Naive thymus-derived CD4-positive, alpha-beta T cell (primary cell): Measurements from ENCODE around the gene PHF1. TPM values are rescaled to one million over a fixed set of nuclear protein-coding genes. Genes with fewer than 3 reads are reported as not detected.

ENCODE experiments used
- ATAC-seq: fragments of 150-1000 bp; cut with Tn5 transposase; 2 replicates; pipeline ENCODE4 v1.10.0; 2021; ENCODE audit warnings: mild to moderate bottlenecking, moderate library complexity
- CTCF ChIA-PET: fragments of 350-600 bp; sonication (Branson Sonifier 250); formaldehyde crosslinking; loops from one replicate; lab custom pipeline; 2021; ENCODE audit warnings: antibody characterized with exemption; lab: Charles Lee
- POLR2A ChIA-PET: fragments of 350-600 bp; sonication (Branson Sonifier 250); formaldehyde crosslinking; loops from one replicate; lab custom pipeline; 2021; ENCODE audit warnings: antibody characterized with exemption, inconsistent platforms; lab: Charles Lee
- DNase-seq, 9 donors: peaks; one replicate each; pipeline versions ENCODE4 v3.0.0 to v3.0.0-alpha.2; 2020 to 2022; ENCODE audit warnings: mixed read lengths in 1 of 9
- H3K27ac ChIP-seq: one replicate; pipeline ENCODE4 v1.7.0; 2013; ENCODE audit warnings: mild to moderate bottlenecking, low read depth, low read length, moderate library complexity
- H3K27me3 ChIP-seq, 2 donors: one replicate each; pipeline ENCODE4 v1.7.0; 2013; ENCODE audit warnings: low read length in 2 of 2, mild to moderate bottlenecking in 2 of 2, moderate library complexity in 2 of 2; ENCODE audit not compliant: control insufficient read depth in 2 of 2, insufficient read depth in 2 of 2
- H3K36me3 ChIP-seq, 3 experiments: 1 replicate in 2 of 3; 2 replicates in 1 of 3; pipeline ENCODE4 v1.7.0; 2013; ENCODE audit warnings: low read length in 3 of 3, mild to moderate bottlenecking in 3 of 3, moderate library complexity in 1 of 3; ENCODE audit not compliant: insufficient read depth in 3 of 3, control insufficient read depth in 2 of 3
- H3K4me1 ChIP-seq, 2 donors: one replicate each; pipeline ENCODE4 v1.7.0; 2013; ENCODE audit warnings: low read length in 2 of 2, mild to moderate bottlenecking in 2 of 2, moderate library complexity in 1 of 2; ENCODE audit not compliant: control insufficient read depth in 2 of 2, insufficient read depth in 2 of 2
- H3K4me3 ChIP-seq: 2 replicates; pipeline ENCODE4 v1.7.0; 2013; ENCODE audit warnings: mild to moderate bottlenecking, low read length
- H3K9me3 ChIP-seq, 3 experiments: 1 replicate in 2 of 3; 2 replicates in 1 of 3; pipeline ENCODE4 v1.7.0; 2013; ENCODE audit warnings: low read length in 3 of 3; ENCODE audit not compliant: control insufficient read depth in 2 of 3
- H3K27ac Mint-ChIP-seq, 9 donors: one replicate each; pipeline ENCODE4 v1.8.0; 2020 to 2022; ENCODE audit warnings: mixed read lengths in 9 of 9, mild to moderate bottlenecking in 8 of 9, moderate library complexity in 5 of 9, inconsistent platforms in 2 of 9
- H3K27me3 Mint-ChIP-seq, 5 donors: one replicate each; pipeline ENCODE4 v1.8.0; 2021 to 2022; ENCODE audit warnings: mixed read lengths in 5 of 5, mild to moderate bottlenecking in 1 of 5
- H3K36me3 Mint-ChIP-seq, 5 donors: one replicate each; pipeline ENCODE4 v1.8.0; 2020 to 2022; ENCODE audit warnings: mixed read lengths in 5 of 5, mild to moderate bottlenecking in 3 of 5, inconsistent platforms in 1 of 5
- H3K4me1 Mint-ChIP-seq, 7 donors: one replicate each; pipeline ENCODE4 v1.8.0; 2020 to 2022; ENCODE audit warnings: mixed read lengths in 7 of 7, mild to moderate bottlenecking in 3 of 7, inconsistent platforms in 1 of 7
- H3K4me3 Mint-ChIP-seq, 10 donors: one replicate each; pipeline ENCODE4 v1.8.0; 2020 to 2022; ENCODE audit warnings: mild to moderate bottlenecking in 10 of 10, mixed read lengths in 10 of 10, moderate library complexity in 6 of 10, inconsistent platforms in 2 of 10
- H3K9me3 Mint-ChIP-seq, 11 donors: one replicate each; pipeline ENCODE4 v1.8.0; 2020 to 2022; ENCODE audit warnings: mixed read lengths in 11 of 11, mild to moderate bottlenecking in 4 of 11, inconsistent platforms in 1 of 11, moderate library complexity in 1 of 11
- intact Hi-C, 2 donors: fragments of 100-400 bp; cut with micrococcal nuclease; formaldehyde crosslinking; loops; one replicate each; pipeline ENCODE4 v1.15.1; 2023
- polyA plus RNA-seq, 2 donors: library from polyadenylated mRNA; unstranded; fragments of 300-500 nt; fragmentation: Illumina TruSeq; gene quantifications; one replicate each; pipeline ENCODE4 v1.2.3, GENCODE V29; 2021
- total RNA-seq, 6 experiments: library from RNA in 5 of 6; stranded (reverse) in 5 of 6; gene quantifications; 1 replicate in 5 of 6; 2 replicates in 1 of 6; pipeline ENCODE4 v1.2.3 and lab custom pipeline; 2021 to 2026

Gene PHF1
- total and polyA plus RNA-seq, 7 experiments from 2014 or later = 37.8 to 356 (median 224) TPM

DNA sequence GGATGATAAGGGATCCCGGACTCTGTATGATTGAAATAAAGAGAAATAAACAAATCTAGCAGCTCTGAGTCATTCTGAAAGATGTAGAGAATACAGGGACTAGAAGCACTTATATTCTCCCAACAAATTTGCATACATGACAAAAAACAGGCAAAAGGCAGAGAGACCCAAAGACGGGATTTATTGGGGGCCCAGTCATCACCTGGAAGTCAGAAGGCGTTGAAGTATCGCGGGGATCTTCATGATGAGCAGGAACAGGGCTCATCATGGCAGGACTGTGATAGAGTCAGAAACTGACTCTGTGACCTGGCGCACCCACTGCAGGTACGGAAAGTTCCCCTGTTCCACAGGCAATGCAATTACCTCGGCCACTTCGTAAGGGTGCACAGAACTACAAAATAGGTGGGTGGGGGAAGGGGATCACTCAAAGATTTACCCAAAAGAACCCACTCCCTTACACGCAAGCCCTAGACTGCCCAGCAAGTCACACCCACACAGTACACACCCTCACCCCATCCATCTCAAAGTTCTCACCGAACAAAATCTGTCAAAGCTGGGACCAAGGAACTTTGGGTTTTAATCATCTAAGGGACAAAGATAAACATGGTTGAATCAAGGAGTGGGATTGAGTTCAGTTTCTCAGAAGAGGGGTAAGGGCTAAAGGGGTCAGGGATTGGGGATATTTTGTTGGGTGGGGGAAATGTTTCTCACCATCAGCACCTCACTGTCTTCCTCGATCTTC lies 5.7 kb downstream of the PHF1 start:
- H3K36me3 Mint-ChIP-seq = peaks cover 3 to 26% (median 19%) of the 10 kb centered on the region in 5 donors
- CTCF ChIA-PET = interaction anchor here (1.6 kb wide), 1 partner anchor 72 kb away, joined by 5 read pairs; no protein-coding TSS in a partner anchor
- no peaks in the 10 kb centered on the region for H3K9me3 Mint-ChIP-seq
- no peaks in the 10 kb centered on the region for H3K27me3 Mint-ChIP-seq
- Histone ChIP-seq H3K36me3 (peaks cover 5 to 41% (median 14%) of the 10 kb centered on the region in 3 experiments), H3K4me1 (peaks cover 44 to 67% of the 10 kb centered on the region in 2 donors), H3K27ac (peak overlapping the region; percentile 94), H3K9me3 (no peaks in the 10 kb centered on the region), H3K4me3 (peak overlapping the region; percentile 72), H3K27me3 (no peaks in the 10 kb centered on the region)
- peak overlapping the region; percentile 98 to 100 (median 99) for H3K27ac Mint-ChIP-seq
- DNase-seq (peak in 2 of 9 donors; percentile 42 to 43), ATAC-seq (no peak)
- POLR2A ChIA-PET = interaction anchor here (0.7 to 4.3 kb wide), 11 partner anchors 8 to 168 kb away, joined by 3 to 61 read pairs (median 9); partner anchors contain the start of genes RGL2, ZBTB22 and ZBTB9
- intact Hi-C loops = loop anchor here (10.0 kb wide), 4 partner anchors 298 to 1752 kb away; partner anchors contain the start of genes C6orf47 (in 1 of the 2), CSNK2B (in 1 of the 2), GPANK1 (in 1 of the 2) and GPSM3 (in 1 of the 2)
- H3K4me3 Mint-ChIP-seq = peak overlapping the region; percentile 88 to 97 (median 94)
- H3K4me1 Mint-ChIP-seq = peaks cover 53 to 89% (median 77%) of the 10 kb centered on the region in 7 donors

- no peaks in the 10 kb centered on the region for H3K27me3 Mint-ChIP-seq
- peaks cover 61 to 91% (median 78%) of the 10 kb centered on the region in 7 donors for H3K4me1 Mint-ChIP-seq
- peaks cover 37 to 60% of the 10 kb centered on the region in 2 donors for H3K4me1 ChIP-seq
- peak overlapping the region; percentile 88 to 97 (median 94) for H3K4me3 Mint-ChIP-seq
- peak overlapping the region; percentile 98 to 100 (median 99) for H3K27ac Mint-ChIP-seq
- no peaks in the 10 kb centered on the region for H3K9me3 ChIP-seq
- peak in 2 of 9 donors; percentile 22 to 30 for DNase-seq
- H3K9me3 Mint-ChIP-seq = no peaks in the 10 kb centered on the region
- H3K36me3 ChIP-seq = peaks cover 5 to 38% (median 12%) of the 10 kb centered on the region in 3 experiments
- POLR2A ChIA-PET = interaction anchor here (0.7 to 4.3 kb wide), 16 partner anchors 9 to 576 kb away, joined by 3 to 61 read pairs (median 4); partner anchors contain the start of genes RGL2, RPS18, UQCC2 and VPS52
- peaks cover 3 to 26% (median 19%) of the 10 kb centered on the region in 5 donors for H3K36me3 Mint-ChIP-seq
- CTCF ChIA-PET = interaction anchor here (1.6 kb wide), 1 partner anchor 73 kb away, joined by 5 read pairs; no protein-coding TSS in a partner anchor
- peak overlapping the region; percentile 72 for H3K4me3 ChIP-seq
- H3K27me3 ChIP-seq = no peaks in the 10 kb centered on the region
- intact Hi-C loops = loop anchor here (10.0 kb wide), 4 partner anchors 297 to 1753 kb away; partner anchors contain the start of genes C6orf47 (in 1 of the 2), CSNK2B (in 1 of the 2), GPANK1 (in 1 of the 2) and GPSM3 (in 1 of the 2)
- ATAC-seq = no peak
- H3K27ac ChIP-seq = peak overlapping the region; percentile 94
These were observed 6.5 kb downstream of the PHF1 start for GRCh38 chr6:33417128-33417902.

GRCh38 chr6:33417903-33418689 lies 7.3 kb downstream of the PHF1 start, which contains the start of gene CUTA:
CUTA (minus strand) TSS chr6:33418107; CDS start chr6:33418000, 107 bp downstream.
- H3K36me3 ChIP-seq = peaks cover 4 to 30% (median 5%) of the 10 kb centered on the region in 3 experiments
- ChIA-PET CTCF (interaction anchor here (0.5 to 1.6 kb wide), 7 partner anchors 11 to 92 kb away, joined by 3 to 7 read pairs (median 3); partner anchors contain the start of gene ZBTB9), POLR2A (interaction anchor here (0.7 to 4.3 kb wide), 20 partner anchors 8 to 577 kb away, joined by 3 to 61 read pairs (median 7); partner anchors contain the start of genes B3GALT4, RPS18, TAPBP and UQCC2)
- peaks cover 31 to 54% of the 10 kb centered on the region in 2 donors for H3K4me1 ChIP-seq
- peak within 1 kb of the TSS; percentile 94 for H3K27ac ChIP-seq
- intact Hi-C loops = loop anchor here (1.0 to 10.0 kb wide), 18 partner anchors 8 to 1753 kb away; partner anchors contain the start of genes KIFC1 (in 2 of the 2), UQCC2 (in 2 of the 2), ZBTB9 (in 2 of the 2) and C6orf47 (in 1 of the 2)
- peaks cover 60 to 89% (median 73%) of the 10 kb centered on the region in 7 donors for H3K4me1 Mint-ChIP-seq
- peak; percentile 91 to 100 (median 99) for DNase-seq
- peaks cover 6 to 29% (median 12%) of the 10 kb centered on the region in 5 donors for H3K36me3 Mint-ChIP-seq
- peak within 1 kb of the TSS; percentile 98 to 100 (median 99) for H3K27ac Mint-ChIP-seq
- peak within 1 kb of the TSS; percentile 74 for H3K4me3 ChIP-seq
- H3K9me3 ChIP-seq = no peaks in the 10 kb centered on the region
- peak within 1 kb of the TSS; percentile 88 to 97 (median 94) for H3K4me3 Mint-ChIP-seq
- peak; percentile 92 for ATAC-seq
- H3K9me3 Mint-ChIP-seq = no peaks in the 10 kb centered on the region
- no peaks in the 10 kb centered on the region for H3K27me3 Mint-ChIP-seq
- no peaks in the 10 kb centered on the region for H3K27me3 ChIP-seq

DNA sequence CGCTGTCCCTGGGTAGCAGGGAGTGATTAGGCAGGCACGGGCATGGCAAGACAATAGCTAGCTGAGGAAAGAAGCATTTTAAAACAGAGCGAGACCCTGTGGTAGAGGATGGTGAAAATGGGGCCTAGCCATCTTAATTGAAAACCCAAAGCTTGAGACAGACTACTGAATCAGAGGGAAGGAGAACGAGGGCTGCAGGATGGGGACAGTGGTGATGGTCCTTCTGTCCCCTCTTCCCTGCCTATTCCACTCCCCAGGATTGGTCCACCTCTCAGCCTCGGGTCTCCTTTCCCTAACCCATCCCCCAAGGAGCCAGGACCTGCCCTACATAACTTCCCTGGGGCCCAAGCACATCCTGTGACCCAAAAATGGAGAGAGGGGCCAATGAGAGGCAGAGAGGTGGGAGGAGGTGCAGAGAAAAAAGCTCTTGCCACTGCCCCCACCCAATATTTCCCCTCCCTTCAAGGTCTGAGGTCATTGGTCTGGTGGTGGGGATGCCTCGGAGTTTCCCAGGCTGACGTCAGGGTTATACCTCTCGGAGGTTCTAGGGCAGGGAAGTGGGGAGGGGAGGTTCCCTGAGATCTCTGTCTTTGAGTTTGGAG lies 8.0 kb downstream of the PHF1 start:
- H3K27me3 Mint-ChIP-seq = no peaks in the 10 kb centered on the region
- Histone ChIP-seq H3K9me3 (no peaks in the 10 kb centered on the region), H3K4me3 (peak overlapping the region; percentile 74), H3K27ac (peak overlapping the region; percentile 92), H3K27me3 (no peaks in the 10 kb centered on the region), H3K4me1 (peaks cover 31 to 50% of the 10 kb centered on the region in 2 donors), H3K36me3 (peaks cover 0 to 24% (median 5%) of the 10 kb centered on the region in 3 experiments)
- peak in 2 of 9 donors; percentile 69 to 70 for DNase-seq
- peaks cover 4 to 31% (median 11%) of the 10 kb centered on the region in 5 donors for H3K36me3 Mint-ChIP-seq
- no peaks in the 10 kb centered on the region for H3K9me3 Mint-ChIP-seq
- POLR2A ChIA-PET = interaction anchor here (0.7 to 4.3 kb wide), 19 partner anchors 7 to 447 kb away, joined by 3 to 61 read pairs (median 8); partner anchors contain the start of genes B3GALT4, BAK1, PHF1 and RPS18
- peak overlapping the region; percentile 98 to 100 (median 99) for H3K27ac Mint-ChIP-seq
- no peak for ATAC-seq
- CTCF ChIA-PET = interaction anchor here (1.0 to 1.4 kb wide), 6 partner anchors 10 to 78 kb away, joined by 3 to 7 read pairs (median 3); partner anchors contain the start of gene ZBTB9
- peak overlapping the region; percentile 88 to 97 (median 94) for H3K4me3 Mint-ChIP-seq
- intact Hi-C loops = loop anchor here (1.0 to 10.0 kb wide), 18 partner anchors 8 to 1754 kb away; partner anchors contain the start of genes KIFC1 (in 2 of the 2), UQCC2 (in 2 of the 2), ZBTB9 (in 2 of the 2) and C6orf47 (in 1 of the 2)
- H3K4me1 Mint-ChIP-seq = peaks cover 56 to 90% (median 73%) of the 10 kb centered on the region in 7 donors
